Neural cell (in vitro differentiated cells): Measurements from ENCODE around the gene DDX50. TPM values are rescaled to one million over a fixed set of nuclear protein-coding genes. Genes with fewer than 3 reads are reported as not detected.
"Not testable (repeated sequence)": the region's sequence is repeated elsewhere in the genome, so short reads cannot be mapped to it uniquely, and the experiment has no call there.

Source experiments
- H2AFZ ChIP-seq: fragments of 200-600, 300-800 bp; sonication (generic), shearing (Covaris generic); 2 replicates; pipeline ENCODE4 v1.6.0; 2014; ENCODE audit warnings: low read depth, mild to moderate bottlenecking, antibody characterized with exemption, low read length, moderate library complexity
- H3F3A ChIP-seq: fragments of 200-600 bp; shearing (Covaris generic); 2 replicates; pipeline ENCODE4 v1.6.1; 2016; ENCODE audit warnings: mild to moderate bottlenecking, moderate library complexity, mixed read lengths, antibody characterized with exemption, low read length; ENCODE audit not compliant: insufficient read depth, poor library complexity, severe bottlenecking
- H3K27ac ChIP-seq: fragments of 200-600, 300-800 bp; sonication (generic), shearing (Covaris generic); 2 replicates; pipeline ENCODE4 v1.5.1; 2014; ENCODE audit warnings: mild to moderate bottlenecking, low read length, moderate library complexity
- H3K27me3 ChIP-seq: fragments of 300-800, 200-600 bp; sonication (generic), shearing (Covaris generic); 2 replicates; pipeline ENCODE4 v1.6.0; 2014; ENCODE audit warnings: mild to moderate bottlenecking, low read depth, low read length, moderate library complexity; ENCODE audit not compliant: insufficient read depth
- H3K36me3 ChIP-seq: fragments of 300-800, 200-600 bp; sonication (generic), shearing (Covaris generic); 2 replicates; pipeline ENCODE4 v1.5.1; 2014; ENCODE audit warnings: mild to moderate bottlenecking, antibody characterized with exemption, low read length, moderate library complexity; ENCODE audit not compliant: insufficient read depth
- H3K4me2 ChIP-seq: fragments of 300-800, 200-600 bp; sonication (generic), shearing (Covaris generic); 2 replicates; pipeline ENCODE4 v1.6.0; 2014; ENCODE audit warnings: mild to moderate bottlenecking, low read length
- H3K4me3 ChIP-seq: fragments of 300-800, 200-600 bp; sonication (generic), shearing (Covaris generic); 2 replicates; pipeline ENCODE4 v1.5.1; 2014; ENCODE audit warnings: mild to moderate bottlenecking, low read length, moderate library complexity
- H3K79me2 ChIP-seq: fragments of 200-600 bp; shearing (Covaris generic); replicated peaks from 2 replicates; pipeline ENCODE4 v1.6.0; 2014; ENCODE audit warnings: mild to moderate bottlenecking, low read length, moderate library complexity; ENCODE audit not compliant: insufficient read depth
- H3K9ac ChIP-seq: fragments of 300-800, 200-600 bp; sonication (generic), shearing (Covaris generic); 2 replicates; pipeline ENCODE4 v1.6.1; 2016; ENCODE audit warnings: mild to moderate bottlenecking, low read length, mixed read lengths
- H3K9me2 ChIP-seq: fragments of 200-600 bp; shearing (Covaris generic); 2 replicates; pipeline ENCODE4 v1.6.1; 2016; ENCODE audit warnings: mild to moderate bottlenecking, low read length, mixed read lengths; ENCODE audit not compliant: insufficient read depth
- H3K9me3 ChIP-seq: fragments of 200-600, 300-800 bp; sonication (generic), shearing (Covaris generic); 2 replicates; pipeline ENCODE4 v1.6.1; 2016; ENCODE audit warnings: mild to moderate bottlenecking, mixed run types, low read length, moderate library complexity, mixed read lengths
- H4K20me1 ChIP-seq: fragments of 200-600 bp; shearing (Covaris generic); 2 replicates; pipeline ENCODE4 v1.6.1; 2016; ENCODE audit warnings: mild to moderate bottlenecking, mixed run types; ENCODE audit not compliant: insufficient read depth
- CTCF ChIP-seq: fragments of 450-650 bp; IDR thresholded peaks from 2 replicates; pipeline ENCODE4 v1.5.1; 2014; ENCODE audit warnings: antibody characterized with exemption, mild to moderate bottlenecking, moderate library complexity; ENCODE audit not compliant: poor library complexity, severe bottlenecking
- EP300 ChIP-seq: fragments of 450-650 bp; conservative IDR thresholded peaks from 2 replicates; pipeline ENCODE4 v1.6.1; 2014; ENCODE audit warnings: antibody characterized with exemption, mild to moderate bottlenecking, moderate library complexity; ENCODE audit not compliant: poor library complexity, severe bottlenecking
- EZH2 ChIP-seq: fragments of 200-600, 300-800 bp; shearing (Covaris generic), sonication (generic); IDR thresholded peaks from 2 replicates; pipeline ENCODE4 v1.6.1; 2014; ENCODE audit warnings: antibody characterized with exemption, low read length, borderline replicate concordance, mild to moderate bottlenecking; ENCODE audit not compliant: insufficient read depth, poor library complexity, severe bottlenecking
- MXI1 ChIP-seq: fragments of 450-650 bp; conservative IDR thresholded peaks from 2 replicates; pipeline ENCODE4 v1.6.1; 2014; ENCODE audit warnings: antibody characterized with exemption, mild to moderate bottlenecking; ENCODE audit not compliant: poor library complexity, severe bottlenecking
- POLR2AphosphoS5 ChIP-seq: IDR thresholded peaks from 2 replicates; pipeline ENCODE4 v1.6.1; 2012
- RAD21 ChIP-seq: fragments of 450-650 bp; conservative IDR thresholded peaks from 2 replicates; pipeline ENCODE4 v1.6.1; 2014; ENCODE audit warnings: antibody characterized with exemption, mild to moderate bottlenecking, moderate library complexity
- SMC3 ChIP-seq: fragments of 450-650 bp; conservative IDR thresholded peaks from 2 replicates; pipeline ENCODE4 v1.6.1; 2014; ENCODE audit warnings: antibody characterized with exemption, mild to moderate bottlenecking, moderate library complexity; ENCODE audit not compliant: poor library complexity
- TAF1 ChIP-seq: IDR thresholded peaks from 2 replicates; pipeline ENCODE4 v1.6.1; 2012; ENCODE audit warnings: low read depth
- polyA plus RNA-seq: library from polyadenylated mRNA; depleted of rRNA; stranded (reverse); fragments of >200 nt; gene quantifications from 2 replicates; pipeline ENCODE4 v1.2.3, GENCODE V29; 2014
- TF ChIP-seq, protein P1 (sequence below): IDR thresholded peaks from 2 replicates; pipeline ENCODE4 v1.6.1; 2012; ENCODE audit warnings: borderline replicate concordance

The DDX50 gene
- polyA plus RNA-seq, 1 donor from 2014 or later, result 51.1 TPM

DNA sequence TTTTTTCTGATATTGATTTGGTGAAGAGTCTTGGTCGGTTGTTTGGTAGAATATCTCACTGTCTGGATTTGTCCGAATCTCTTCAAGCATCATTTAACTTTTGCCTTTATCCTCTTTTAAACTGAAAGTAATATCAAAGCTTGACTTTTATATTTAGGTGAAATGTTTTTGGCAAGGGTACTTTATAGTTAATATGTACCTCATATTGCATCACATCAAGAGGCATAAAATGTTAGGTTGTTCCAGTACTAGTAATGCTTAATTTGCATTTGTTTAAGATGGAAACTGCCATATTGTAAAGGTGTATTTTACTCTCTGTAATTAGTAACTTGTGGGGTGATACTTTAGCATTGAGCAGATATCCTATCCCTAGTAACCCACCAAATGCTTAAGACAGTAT, 37.8 kb downstream of the DDX50 start:
- H3F3A ChIP-seq, result no peaks in the 10 kb centered on the region
- H3K9me3 ChIP-seq, result no peaks in the 10 kb centered on the region
- no peak for TF ChIP-seq EZH2
- no peak for TF ChIP-seq MXI1
- TF ChIP-seq, protein P1, sequence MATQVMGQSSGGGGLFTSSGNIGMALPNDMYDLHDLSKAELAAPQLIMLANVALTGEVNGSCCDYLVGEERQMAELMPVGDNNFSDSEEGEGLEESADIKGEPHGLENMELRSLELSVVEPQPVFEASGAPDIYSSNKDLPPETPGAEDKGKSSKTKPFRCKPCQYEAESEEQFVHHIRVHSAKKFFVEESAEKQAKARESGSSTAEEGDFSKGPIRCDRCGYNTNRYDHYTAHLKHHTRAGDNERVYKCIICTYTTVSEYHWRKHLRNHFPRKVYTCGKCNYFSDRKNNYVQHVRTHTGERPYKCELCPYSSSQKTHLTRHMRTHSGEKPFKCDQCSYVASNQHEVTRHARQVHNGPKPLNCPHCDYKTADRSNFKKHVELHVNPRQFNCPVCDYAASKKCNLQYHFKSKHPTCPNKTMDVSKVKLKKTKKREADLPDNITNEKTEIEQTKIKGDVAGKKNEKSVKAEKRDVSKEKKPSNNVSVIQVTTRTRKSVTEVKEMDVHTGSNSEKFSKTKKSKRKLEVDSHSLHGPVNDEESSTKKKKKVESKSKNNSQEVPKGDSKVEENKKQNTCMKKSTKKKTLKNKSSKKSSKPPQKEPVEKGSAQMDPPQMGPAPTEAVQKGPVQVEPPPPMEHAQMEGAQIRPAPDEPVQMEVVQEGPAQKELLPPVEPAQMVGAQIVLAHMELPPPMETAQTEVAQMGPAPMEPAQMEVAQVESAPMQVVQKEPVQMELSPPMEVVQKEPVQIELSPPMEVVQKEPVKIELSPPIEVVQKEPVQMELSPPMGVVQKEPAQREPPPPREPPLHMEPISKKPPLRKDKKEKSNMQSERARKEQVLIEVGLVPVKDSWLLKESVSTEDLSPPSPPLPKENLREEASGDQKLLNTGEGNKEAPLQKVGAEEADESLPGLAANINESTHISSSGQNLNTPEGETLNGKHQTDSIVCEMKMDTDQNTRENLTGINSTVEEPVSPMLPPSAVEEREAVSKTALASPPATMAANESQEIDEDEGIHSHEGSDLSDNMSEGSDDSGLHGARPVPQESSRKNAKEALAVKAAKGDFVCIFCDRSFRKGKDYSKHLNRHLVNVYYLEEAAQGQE, result no peak
- TF ChIP-seq CTCF, result no peak
- TF ChIP-seq SMC3, result no peak
- no peak for TF ChIP-seq POLR2AphosphoS5
- TF ChIP-seq RAD21, result no peak
- TF ChIP-seq TAF1, result no peak
- no peak for TF ChIP-seq EP300
- peaks cover 4% of the 10 kb centered on the region for H3K36me3 ChIP-seq
- H3K4me3 ChIP-seq, result no peak overlapping the region
- no peak overlapping the region for H3K9ac ChIP-seq
- H2AFZ ChIP-seq, result no peak overlapping the region
- H3K4me2 ChIP-seq, result no peak overlapping the region
- H3K27ac ChIP-seq, result no peak overlapping the region
- H4K20me1 ChIP-seq, result no peaks in the 10 kb centered on the region
- H3K27me3 ChIP-seq, result no peaks in the 10 kb centered on the region
- H3K9me2 ChIP-seq, result no peaks in the 10 kb centered on the region
- H3K79me2 ChIP-seq, result no peaks in the 10 kb centered on the region

DNA sequence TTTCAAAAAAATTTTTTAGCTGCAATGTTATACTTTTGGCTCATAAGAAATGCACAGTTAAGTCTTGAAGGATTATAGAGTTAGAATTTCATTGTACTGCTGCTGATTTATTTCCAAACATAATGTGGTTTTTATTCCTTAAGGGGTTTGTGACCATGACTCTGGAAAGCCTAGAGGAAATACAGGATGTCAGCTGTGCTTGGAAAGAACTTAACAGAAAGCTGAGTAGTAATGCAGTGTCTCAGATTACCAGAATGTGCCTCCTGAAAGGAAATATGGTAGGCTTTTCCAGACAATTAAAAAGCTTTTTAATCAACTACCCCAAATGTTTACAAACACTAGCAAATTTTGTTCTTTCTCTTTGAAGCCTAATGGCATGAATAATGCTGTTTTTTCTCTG, 39.8 kb downstream of the DDX50 start:
- not testable (repeated sequence) for H3K79me2 ChIP-seq, H3F3A ChIP-seq, H3K9me2 ChIP-seq, H4K20me1 ChIP-seq, H3K27me3 ChIP-seq, H3K9me3 ChIP-seq, H3K4me2 ChIP-seq, H3K36me3 ChIP-seq, H2AFZ ChIP-seq, H3K4me3 ChIP-seq, H3K9ac ChIP-seq, H3K27ac ChIP-seq

- H3F3A ChIP-seq, result peaks cover 4% of the 10 kb centered on the region
- H3K9ac ChIP-seq, result no peak overlapping the region
- no peaks in the 10 kb centered on the region for H3K27me3 ChIP-seq
- H3K4me3 ChIP-seq, result no peak overlapping the region
- H3K9me3 ChIP-seq, result no peaks in the 10 kb centered on the region
- H3K4me2 ChIP-seq, result no peak overlapping the region
- no peak for TF ChIP-seq EZH2
- no peak for TF ChIP-seq RAD21
- TF ChIP-seq POLR2AphosphoS5, result no peak
- TF ChIP-seq, protein P1, result no peak
- TF ChIP-seq EP300, result no peak
- no peak for TF ChIP-seq MXI1
- TF ChIP-seq TAF1, result no peak
- no peak for TF ChIP-seq SMC3
- no peak for TF ChIP-seq CTCF
- H4K20me1 ChIP-seq, result no peaks in the 10 kb centered on the region
- no peak overlapping the region for H2AFZ ChIP-seq
- peaks cover 21% of the 10 kb centered on the region for H3K36me3 ChIP-seq
- H3K79me2 ChIP-seq, result no peaks in the 10 kb centered on the region
- H3K27ac ChIP-seq, result no peak overlapping the region
- no peaks in the 10 kb centered on the region for H3K9me2 ChIP-seq
Observed at GRCh38 chr10:68950598-68950997, 49.5 kb downstream of the DDX50 start.
